Measurements from ENCODE around the gene SLITRK5.

- TF ChIP-seq POLR2A (IDR thresholded peaks at IDR 0.05; ENCODE audit: low read length) (no peak), GATA1 (IDR thresholded peaks at IDR 0.05; ENCODE audit: low read depth, low read length) (no peak)
Observed at GRCh38 chr13:87677496-87678371, 6.6 kb downstream of the SLITRK5 start.
